PFSK-1 (cell line): ENCODE results near the gene CSNK1G2.

Source experiments
- POLR2AphosphoS5 ChIP-seq: IDR thresholded peaks from 2 replicates; pipeline ENCODE4 v1.6.1; 2012; ENCODE audit warnings: low read depth, mild to moderate bottlenecking, control low read depth, low read length, moderate library complexity
- SIN3A ChIP-seq: IDR thresholded peaks from 2 replicates; pipeline ENCODE4 v1.6.1; 2012; ENCODE audit warnings: mild to moderate bottlenecking, low read length, moderate library complexity, borderline replicate concordance; ENCODE audit not compliant: insufficient read depth
- TF ChIP-seq, protein P1 (sequence below), 2 experiments: IDR thresholded peaks; 2 replicates each; pipeline versions ENCODE4 v1.6.1 to v1.8.0; 2011 to 2012; ENCODE audit warnings: low read depth in 2 of 2, low read length in 2 of 2, control low read depth in 1 of 2, inconsistent platforms in 1 of 2, mild to moderate bottlenecking in 1 of 2, moderate library complexity in 1 of 2; ENCODE audit not compliant: insufficient read depth in 1 of 2

- TF ChIP-seq POLR2AphosphoS5 (no peak), SIN3A (no peak)
- TF ChIP-seq, protein P1, sequence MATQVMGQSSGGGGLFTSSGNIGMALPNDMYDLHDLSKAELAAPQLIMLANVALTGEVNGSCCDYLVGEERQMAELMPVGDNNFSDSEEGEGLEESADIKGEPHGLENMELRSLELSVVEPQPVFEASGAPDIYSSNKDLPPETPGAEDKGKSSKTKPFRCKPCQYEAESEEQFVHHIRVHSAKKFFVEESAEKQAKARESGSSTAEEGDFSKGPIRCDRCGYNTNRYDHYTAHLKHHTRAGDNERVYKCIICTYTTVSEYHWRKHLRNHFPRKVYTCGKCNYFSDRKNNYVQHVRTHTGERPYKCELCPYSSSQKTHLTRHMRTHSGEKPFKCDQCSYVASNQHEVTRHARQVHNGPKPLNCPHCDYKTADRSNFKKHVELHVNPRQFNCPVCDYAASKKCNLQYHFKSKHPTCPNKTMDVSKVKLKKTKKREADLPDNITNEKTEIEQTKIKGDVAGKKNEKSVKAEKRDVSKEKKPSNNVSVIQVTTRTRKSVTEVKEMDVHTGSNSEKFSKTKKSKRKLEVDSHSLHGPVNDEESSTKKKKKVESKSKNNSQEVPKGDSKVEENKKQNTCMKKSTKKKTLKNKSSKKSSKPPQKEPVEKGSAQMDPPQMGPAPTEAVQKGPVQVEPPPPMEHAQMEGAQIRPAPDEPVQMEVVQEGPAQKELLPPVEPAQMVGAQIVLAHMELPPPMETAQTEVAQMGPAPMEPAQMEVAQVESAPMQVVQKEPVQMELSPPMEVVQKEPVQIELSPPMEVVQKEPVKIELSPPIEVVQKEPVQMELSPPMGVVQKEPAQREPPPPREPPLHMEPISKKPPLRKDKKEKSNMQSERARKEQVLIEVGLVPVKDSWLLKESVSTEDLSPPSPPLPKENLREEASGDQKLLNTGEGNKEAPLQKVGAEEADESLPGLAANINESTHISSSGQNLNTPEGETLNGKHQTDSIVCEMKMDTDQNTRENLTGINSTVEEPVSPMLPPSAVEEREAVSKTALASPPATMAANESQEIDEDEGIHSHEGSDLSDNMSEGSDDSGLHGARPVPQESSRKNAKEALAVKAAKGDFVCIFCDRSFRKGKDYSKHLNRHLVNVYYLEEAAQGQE (IDR thresholded peaks at IDR 0.05; ENCODE audit: insufficient read depth in 1 of 2, low read depth in 2 of 2, low read length in 2 of 2), result no peak
Measured at GRCh38 chr19:1979642-1980041, 38.7 kb downstream of the CSNK1G2 start.
